ENCODE results near the gene MAP2K6. TPM values are rescaled to one million over a fixed set of nuclear protein-coding genes. Genes with fewer than 3 reads are reported as not detected.

Gene MAP2K6
- total RNA-seq, 4 donors from 2014 or later: 3.6 to 5.6 (median 4.4) TPM

- DNase-seq: peak; percentile 51 to 59
- peak overlapping the region in 2 of 3 donors; percentile 36 to 67 for H3K27ac ChIP-seq
- peaks cover 25% of the 10 kb centered on the region in 2 donors for H3K4me1 ChIP-seq
- TF ChIP-seq POLR2A (IDR thresholded peaks at IDR 0.05): no peak
- no peak for TF ChIP-seq CTCF (IDR thresholded peaks at IDR 0.05)
- intact Hi-C loops (cut with DNase I): no loop called here
- no peaks in the 10 kb centered on the region for H3K27me3 ChIP-seq
- WGBS, 2 donors: 28 to 32% methylated on average over 14 of the region's 14 CpGs
- no peaks in the 10 kb centered on the region for H3K36me3 ChIP-seq
- no peaks in the 10 kb centered on the region for H3K9me3 ChIP-seq
- H3K4me3 ChIP-seq (replicated peaks in 1 of 3): no peak overlapping the region
Measured at GRCh38 chr17:69501591-69502468, 87.3 kb downstream of the MAP2K6 start.

- no peak overlapping the region for H3K27ac ChIP-seq
- H3K36me3 ChIP-seq: no peaks in the 10 kb centered on the region
- intact Hi-C loops (cut with DNase I): no loop called here
- 89 to 92% methylated on average over 5 of the region's 5 CpGs for WGBS, 2 donors
- TF ChIP-seq POLR2A (IDR thresholded peaks at IDR 0.05) (no peak), CTCF (IDR thresholded peaks at IDR 0.05) (no peak)
- no peaks in the 10 kb centered on the region for H3K9me3 ChIP-seq
- H3K4me1 ChIP-seq: peaks cover 25% of the 10 kb centered on the region in 2 donors
- DNase-seq: no peak
- no peak overlapping the region for H3K4me3 ChIP-seq (replicated peaks in 1 of 3)
- no peaks in the 10 kb centered on the region for H3K27me3 ChIP-seq
Measured at GRCh38 chr17:69503711-69504110, 89.2 kb downstream of the MAP2K6 start.

- Histone ChIP-seq H3K9me3 (no peaks in the 10 kb centered on the region), H3K27me3 (no peaks in the 10 kb centered on the region), H3K27ac (no peak overlapping the region), H3K4me3 (replicated peaks in 1 of 3) (no peak overlapping the region), H3K4me1 (peaks cover 24 to 25% of the 10 kb centered on the region in 2 donors), H3K36me3 (no peaks in the 10 kb centered on the region)
- intact Hi-C loops (cut with DNase I): no loop called here
- 79 to 84% methylated on average over 3 of the region's 3 CpGs for WGBS, 2 donors
- no peak for TF ChIP-seq POLR2A (IDR thresholded peaks at IDR 0.05)
- no peak for TF ChIP-seq CTCF (IDR thresholded peaks at IDR 0.05)
- no peak for DNase-seq
Measured at GRCh38 chr17:69505740-69506139, 91.2 kb downstream of the MAP2K6 start.

- 85 to 95% methylated on average over 1 of the region's 1 CpG for WGBS, 2 donors
- H3K9me3 ChIP-seq: no peaks in the 10 kb centered on the region
- intact Hi-C loops (cut with DNase I): no loop called here
- DNase-seq: no peak
- TF ChIP-seq CTCF (IDR thresholded peaks at IDR 0.05) (peak in 2 of 6 experiments; percentile 13 to 30), POLR2A (IDR thresholded peaks at IDR 0.05) (no peak)
- no peaks in the 10 kb centered on the region for H3K36me3 ChIP-seq
- peaks cover 16 to 25% of the 10 kb centered on the region in 2 donors for H3K4me1 ChIP-seq
- H3K27ac ChIP-seq: no peak overlapping the region
- H3K27me3 ChIP-seq: no peaks in the 10 kb centered on the region
- no peak overlapping the region for H3K4me3 ChIP-seq (replicated peaks in 1 of 3)
Measured at GRCh38 chr17:69506489-69506888, 92.0 kb downstream of the MAP2K6 start.

GRCh38 chr17:69508814-69509213 lies 94.3 kb downstream of the MAP2K6 start:
- DNase-seq: no peak
- H3K36me3 ChIP-seq: no peaks in the 10 kb centered on the region
- intact Hi-C loops (cut with DNase I): no loop called here
- 98% methylated on average over 1 of the region's 1 CpG for WGBS, 2 donors
- H3K9me3 ChIP-seq: no peaks in the 10 kb centered on the region
- H3K27ac ChIP-seq: no peak overlapping the region
- TF ChIP-seq POLR2A (IDR thresholded peaks at IDR 0.05) (no peak), CTCF (IDR thresholded peaks at IDR 0.05) (no peak)
- peaks cover 4 to 18% of the 10 kb centered on the region in 2 donors for H3K4me1 ChIP-seq
- H3K4me3 ChIP-seq (replicated peaks in 1 of 3): no peak overlapping the region
- no peaks in the 10 kb centered on the region for H3K27me3 ChIP-seq
